Pancreas (tissue), 10 donors: Measurements from ENCODE around the gene WWOX. TPM values are rescaled to one million over a fixed set of nuclear protein-coding genes. Genes with fewer than 3 reads are reported as not detected.

Experiments
- ATAC-seq, 4 donors: fragments of 200-7000 bp; cut with Tn5 transposase; one replicate each; pipeline versions ENCODE4 v1.8.0 to v1.9.1; 2020; ENCODE audit warnings: mild to moderate bottlenecking in 4 of 4, moderate library complexity in 4 of 4
- DNase-seq, 6 donors: peaks; one replicate each; pipeline ENCODE4 v3.0.0-alpha.2; 2020
- FAIRE-seq: peaks from 2 replicates; lab custom pipeline; 2012; peaks lifted over from hg19 to GRCh38; lab: Jason Lieb, UNC
- H3K27ac ChIP-seq, 4 donors: fragments of 200-600 bp; sonication (generic); 1 replicate in 3 of 4; 2 replicates in 1 of 4; pipeline versions ENCODE4 v1.5.0 to v1.8.0; 2020
- H3K27me3 ChIP-seq, 4 donors: fragments of 200-600 bp; one replicate each; pipeline ENCODE4 v1.8.0; 2021
- H3K36me3 ChIP-seq, 3 donors: fragments of 200-600 bp; sonication (generic) in 1 of 3; one replicate each; pipeline versions ENCODE4 v1.5.0 to v1.8.0; 2020 to 2021
- H3K4me1 ChIP-seq, 3 donors: fragments of 200-600 bp; one replicate each; pipeline ENCODE4 v1.8.0; 2021
- H3K4me3 ChIP-seq, 4 donors: fragments of 200-600 bp; sonication (generic) in 2 of 4; one replicate each; pipeline versions ENCODE4 v1.5.0 to v1.8.0; 2020 to 2021
- H3K9me3 ChIP-seq, 4 donors: fragments of 200-600 bp; one replicate each; pipeline ENCODE4 v1.8.0; 2021
- CTCF ChIP-seq, 4 donors: fragments of 200-600 bp; sonication (generic) in 3 of 4; IDR thresholded peaks; one replicate each; pipeline versions ENCODE4 v1.5.0 to v1.8.0; 2021; ENCODE audit warnings: antibody characterized with exemption in 4 of 4
- WGBS, 2 donors: extraction: QIAGEN DNeasy Blood & Tissue Kit; methylation state at CpG; one replicate each; pipeline ENCODE4 v1.1.7; 2013; 5-methylcytosine and 5-hydroxymethylcytosine counted together
- intact Hi-C, 3 donors: fragments of 100-400 bp; cut with DNase I; formaldehyde crosslinking; loops; one replicate each; pipeline versions ENCODE4 v1.11.1 to v1.14.2; 2022
- polyA plus RNA-seq, 2 donors: library from polyadenylated mRNA; stranded (reverse); fragments of 200-250 nt; gene quantifications; one replicate each; pipeline ENCODE4 v1.2.3, GENCODE V29; 2013
- total RNA-seq, 6 donors: library from RNA; stranded (reverse); fragmentation: NEBNext Ultra II Directional in 4 of 6; extraction: Animal tissue kit (Norgen Biotek cat#: 25700) in 4 of 6; gene quantifications; one replicate each; pipeline versions ENCODE4 v1.2.1 to v1.2.4, GENCODE V29; 2021 to 2023
- donor health status: healthy with polysubstance abuse.
- donor health status: DM: no; HTN: no; CAD: no; lungs with moderate emphysema.
- donor health status: DM: no; HTN: no; CAD: no.
- donor health status: control.
- donor health status: control.
- donor health status: Bipolar disorder and iron deficiency.
- donor health status: DM: yes; HTN: yes; CAD: no.
- donor health status: DM: no; HTN: no; CAD: no.
- donor health status: DM: no; HTN: no; CAD: no.
- donor health status: DM: yes; HTN: yes; CAD: no.

WWOX gene
- total and polyA plus RNA-seq, 8 donors: 6.8 to 14.4 (median 10.8) TPM

DNA sequence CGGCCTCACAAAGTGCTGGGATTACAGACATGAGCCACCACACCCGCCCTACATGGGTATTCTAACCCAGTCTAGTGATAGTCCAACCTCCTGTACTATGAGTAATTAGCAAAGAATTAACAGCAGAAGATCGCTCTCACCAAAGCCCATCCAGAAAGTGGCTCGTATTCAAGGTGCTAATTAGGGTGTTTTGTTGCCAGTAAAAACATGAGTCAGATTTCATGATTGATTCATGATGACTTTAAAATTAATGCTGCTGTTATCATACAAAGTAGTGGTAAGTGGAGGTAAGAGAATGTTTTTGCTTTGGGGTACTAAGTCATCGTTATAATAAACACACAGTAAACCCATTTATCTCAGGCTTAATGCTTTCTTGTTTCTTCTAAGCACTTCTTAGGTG, 428.8 kb downstream of the WWOX start:
- Histone ChIP-seq H3K36me3 (no peaks in the 10 kb centered on the region), H3K4me1 (no peaks in the 10 kb centered on the region), H3K27me3 (no peaks in the 10 kb centered on the region), H3K9me3 (no peaks in the 10 kb centered on the region), H3K27ac (no peak overlapping the region), H3K4me3 (no peak overlapping the region)
- intact Hi-C loops: no loop called here
- WGBS, 2 donors: 86 to 88% methylated on average over 5 of the region's 5 CpGs
- FAIRE-seq: no peak
- no peak for TF ChIP-seq CTCF (IDR thresholded peaks at IDR 0.05)
- ATAC-seq: no peak
- no peak for DNase-seq

DNA sequence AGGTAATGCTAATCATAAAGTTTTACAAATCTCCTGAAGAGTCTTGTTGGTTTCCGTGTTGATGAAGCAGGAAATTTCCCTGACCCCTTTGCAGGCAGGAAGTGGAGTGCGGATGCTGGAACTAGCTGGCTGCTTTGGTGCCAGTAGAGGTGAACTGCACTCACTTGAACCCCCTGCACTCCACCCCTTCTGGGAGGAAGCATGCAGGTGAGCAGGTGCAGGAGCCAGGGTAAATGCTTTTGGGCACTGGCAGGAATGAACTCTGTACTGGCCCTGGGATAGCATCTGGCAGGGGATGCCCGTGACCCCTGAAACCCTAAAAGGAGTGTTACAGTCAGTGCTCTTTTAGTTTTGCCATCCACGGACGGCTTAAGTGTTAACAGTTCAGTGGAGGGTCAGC, 430.4 kb downstream of the WWOX start:
- no peak for TF ChIP-seq CTCF (IDR thresholded peaks at IDR 0.05)
- H3K4me3 ChIP-seq: no peak overlapping the region
- intact Hi-C loops: no loop called here
- H3K36me3 ChIP-seq: no peaks in the 10 kb centered on the region
- H3K27ac ChIP-seq: no peak overlapping the region
- no peaks in the 10 kb centered on the region for H3K9me3 ChIP-seq
- DNase-seq (no peak), FAIRE-seq (no peak), ATAC-seq (no peak)
- no peaks in the 10 kb centered on the region for H3K4me1 ChIP-seq
- H3K27me3 ChIP-seq: no peaks in the 10 kb centered on the region
- 90 to 94% methylated on average over 5 of the region's 5 CpGs for WGBS, 2 donors

DNA sequence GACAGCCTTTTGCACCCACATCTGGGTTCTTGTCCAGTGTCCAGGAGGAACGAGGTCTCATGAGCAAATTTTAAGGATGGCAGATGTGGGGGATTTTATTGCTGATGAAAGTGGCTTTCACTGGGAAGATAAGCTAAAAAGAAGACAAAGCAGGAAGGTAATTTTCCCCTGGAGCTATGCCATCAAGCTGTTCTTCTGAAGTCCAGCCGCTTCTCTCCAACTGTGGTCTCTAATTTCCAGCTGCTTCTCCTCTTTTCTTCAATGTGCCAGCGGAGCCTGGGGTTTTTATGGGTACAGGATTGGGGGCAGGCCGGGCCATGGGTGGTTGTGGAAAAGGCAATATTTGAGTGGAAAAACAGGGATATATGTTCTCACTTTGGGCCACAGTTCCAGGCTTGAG, 430.8 kb downstream of the WWOX start:
- no peaks in the 10 kb centered on the region for H3K27me3 ChIP-seq
- H3K36me3 ChIP-seq: no peaks in the 10 kb centered on the region
- no peaks in the 10 kb centered on the region for H3K4me1 ChIP-seq
- H3K9me3 ChIP-seq: no peaks in the 10 kb centered on the region
- DNase-seq (no peak), ATAC-seq (no peak), FAIRE-seq (no peak)
- H3K27ac ChIP-seq: no peak overlapping the region
- no peak overlapping the region for H3K4me3 ChIP-seq
- 72 to 73% methylated on average over 4 of the region's 4 CpGs for WGBS, 2 donors
- no peak for TF ChIP-seq CTCF (IDR thresholded peaks at IDR 0.05)
- intact Hi-C loops: no loop called here

DNA sequence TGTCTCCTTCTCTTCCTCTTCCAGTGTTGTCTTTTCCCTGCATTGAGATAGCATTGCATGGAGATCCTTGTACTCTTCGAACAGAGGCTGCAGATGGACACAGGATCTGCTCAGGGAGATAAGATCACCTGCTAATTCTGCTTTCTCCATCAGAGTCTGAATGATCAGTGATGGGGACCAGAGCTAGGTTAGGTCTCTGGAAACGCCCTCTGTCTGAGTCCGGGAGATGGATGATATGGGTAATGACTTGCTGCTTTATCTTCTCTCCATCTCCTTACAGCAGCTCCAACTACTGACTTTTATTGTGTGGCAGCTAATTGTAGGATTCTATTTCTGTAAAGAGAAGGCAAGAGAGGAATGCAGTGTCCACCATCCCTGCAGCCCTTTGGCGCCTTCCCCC, 435.6 kb downstream of the WWOX start:
- WGBS, 2 donors: 91 to 93% methylated on average over 4 of the region's 4 CpGs
- DNase-seq: no peak

DNA sequence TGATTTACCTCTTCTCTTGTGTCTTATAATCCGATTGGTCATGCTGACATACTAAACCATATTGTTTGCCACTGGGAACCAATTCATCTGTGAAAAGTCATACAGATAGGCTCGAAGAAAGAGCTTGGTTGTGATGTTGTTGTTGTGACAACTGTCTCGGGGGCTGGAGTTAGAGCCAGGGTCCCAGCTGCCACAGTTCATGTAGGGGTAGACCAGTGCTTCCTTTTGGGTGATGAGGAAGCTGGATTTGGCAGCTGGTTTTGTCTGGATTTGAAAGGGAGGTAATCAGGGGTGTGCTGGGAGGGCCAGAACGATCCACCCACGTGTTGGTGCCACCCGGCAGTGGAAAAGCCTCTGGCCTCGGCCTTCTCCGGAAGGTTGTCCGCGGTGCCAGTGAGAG, 438.1 kb downstream of the WWOX start:
- Histone ChIP-seq H3K4me3 (no peak overlapping the region), H3K27ac (no peak overlapping the region), H3K4me1 (no peaks in the 10 kb centered on the region), H3K27me3 (no peaks in the 10 kb centered on the region), H3K9me3 (no peaks in the 10 kb centered on the region), H3K36me3 (no peaks in the 10 kb centered on the region)
- no peak for DNase-seq
- FAIRE-seq: no peak
- intact Hi-C loops: no loop called here
- ATAC-seq: no peak
- TF ChIP-seq CTCF (IDR thresholded peaks at IDR 0.05): no peak
- WGBS, 2 donors: 91 to 94% methylated on average over 10 of the region's 10 CpGs

More for the DNA sequence above, 435.6 kb downstream of the WWOX start:
- Histone ChIP-seq H3K4me3 (no peak overlapping the region), H3K36me3 (no peaks in the 10 kb centered on the region), H3K4me1 (no peaks in the 10 kb centered on the region), H3K9me3 (no peaks in the 10 kb centered on the region), H3K27ac (no peak overlapping the region), H3K27me3 (no peaks in the 10 kb centered on the region)
- no peak for TF ChIP-seq CTCF (IDR thresholded peaks at IDR 0.05)
- ATAC-seq (no peak), FAIRE-seq (no peak)
- intact Hi-C loops: no loop called here
